Hepatocyte (in vitro differentiated cells): ENCODE results near the gene GCLC.

ENCODE experiments used
- CTCF ChIP-seq: fragments of 200-600 bp; sonication (generic); IDR thresholded peaks from 2 replicates; pipeline ENCODE4 v1.5.1; 2016; ENCODE audit warnings: antibody characterized with exemption, mild to moderate bottlenecking; ENCODE audit not compliant: poor library complexity
- EZH2 ChIP-seq: fragments of 200-600 bp; sonication (generic); IDR thresholded peaks from 2 replicates; pipeline ENCODE4 v1.6.1; 2016; ENCODE audit warnings: antibody characterized with exemption, mild to moderate bottlenecking, borderline replicate concordance
- EZH2phosphoT487 ChIP-seq: fragments of 200-600 bp; sonication (generic); IDR thresholded peaks from one replicate; pipeline ENCODE4 v1.6.1; 2018; ENCODE audit warnings: antibody characterized with exemption, mild to moderate bottlenecking, low read depth, moderate library complexity; ENCODE audit not compliant: unreplicated experiment, severe bottlenecking

GRCh38 chr6:53461696-53462095, 83.2 kb downstream of the GCLC start:
- TF ChIP-seq CTCF (no peak), EZH2phosphoT487 (no peak), EZH2 (no peak)
